OCI-LY1 (cell line): Measurements from ENCODE around the gene EPB41.

Experiments
- CTCF ChIP-seq: fragments of 200-600 bp; sonication (generic), shearing (Covaris generic); IDR thresholded peaks from 2 replicates; pipeline ENCODE4 v1.5.1; 2017; ENCODE audit warnings: mild to moderate bottlenecking, antibody characterized with exemption, low read length, moderate library complexity, mixed read lengths
- EZH2 ChIP-seq: fragments of 200-600 bp; sonication (generic), shearing (Covaris generic); IDR thresholded peaks from 2 replicates; pipeline ENCODE4 v1.8.0; 2017; ENCODE audit warnings: borderline replicate concordance, mixed run types, mild to moderate bottlenecking, antibody characterized with exemption, low read length, moderate library complexity, mixed read lengths

GRCh38 chr1:28890836-28891235 is 23.5 kb upstream of the EPB41 start:
- no peak for TF ChIP-seq EZH2
- TF ChIP-seq CTCF = no peak
